Psoas muscle (tissue), 8 donors: ENCODE results near the gene EXD3. TPM values are rescaled to one million over a fixed set of nuclear protein-coding genes. Genes with fewer than 3 reads are reported as not detected.

ENCODE experiments used
- ATAC-seq, 4 donors: fragments of 200-7000 bp; cut with Tn5 transposase; one replicate each; pipeline ENCODE4 v1.9.1; 2020; ENCODE audit warnings: moderate library complexity in 3 of 4, mild to moderate bottlenecking in 2 of 4
- DNase-seq, 2 donors: peaks; one replicate each; pipeline ENCODE4 v3.0.0-alpha.2; 2020
- H3K27ac ChIP-seq: fragments of 200-600 bp; one replicate; pipeline ENCODE4 v1.8.0; 2022
- H3K27me3 ChIP-seq, 3 donors: fragments of 200-600 bp in 1 of 3; one replicate each; pipeline versions ENCODE4 v1.6.1 to v1.8.0; 2013 to 2022; ENCODE audit warnings: low read length in 2 of 3, mild to moderate bottlenecking in 2 of 3, moderate library complexity in 1 of 3; ENCODE audit not compliant: insufficient read depth in 3 of 3
- H3K36me3 ChIP-seq, 2 donors: fragments of 200-600 bp in 1 of 2; one replicate each; pipeline versions ENCODE4 v1.6.1 to v1.8.0; 2013 to 2022; ENCODE audit warnings: low read depth in 1 of 2, mild to moderate bottlenecking in 1 of 2, moderate library complexity in 1 of 2; ENCODE audit not compliant: insufficient read depth in 1 of 2
- H3K4me1 ChIP-seq: fragments of 200-600 bp; one replicate; pipeline ENCODE4 v1.8.0; 2022
- H3K4me3 ChIP-seq: fragments of 200-600 bp; one replicate; pipeline ENCODE4 v1.8.0; 2022; ENCODE audit warnings: mild to moderate bottlenecking
- H3K9me3 ChIP-seq: fragments of 200-600 bp; one replicate; pipeline ENCODE4 v1.8.0; 2022
- WGBS, 3 donors: extraction: QIAGEN DNeasy Blood & Tissue Kit; methylation state at CpG; one replicate each; pipeline versions ENCODE4 v1.1.6 to v1.1.7; 2013; 5-methylcytosine and 5-hydroxymethylcytosine counted together
- intact Hi-C, 2 donors: fragments of 100-400 bp; cut with DNase I; formaldehyde crosslinking; loops; one replicate each; pipeline versions ENCODE4 v1.11.0 to v1.14.2; 2022
- polyA plus RNA-seq, 3 donors: library from polyadenylated mRNA; stranded (reverse); fragments of 200-250 nt; gene quantifications; one replicate each; pipeline ENCODE4 v1.2.3, GENCODE V29; 2013
- total RNA-seq, 4 donors: library from RNA; stranded (reverse); fragmentation: NEBNext Ultra II Directional in 2 of 4; extraction: Animal tissue kit (Norgen Biotek cat#: 25700) in 2 of 4; gene quantifications; one replicate each; pipeline versions ENCODE4 v1.2.1 to v1.2.4, GENCODE V29; 2021 to 2023
- TF ChIP-seq, protein P1 (sequence below): fragments of 200-600 bp; IDR thresholded peaks from one replicate; pipeline ENCODE4 v1.8.0; 2022; ENCODE audit warnings: antibody characterized with exemption
- donor health status: healthy with polysubstance abuse.
- donor health status: DM: no; HTN: no; CAD: no; lungs with moderate emphysema.
- donor health status: Bipolar disorder and iron deficiency.
- donor health status: healthy.
- donor health status: DM: yes; HTN: yes; CAD: no.
- donor health status: DM: no; HTN: no; CAD: no.
- donor health status: DM: no; HTN: no; CAD: no.
- donor health status: DM: yes; HTN: yes; CAD: no.

Gene EXD3
- total and polyA plus RNA-seq, 7 donors: 5.7 to 11.2 (median 9.4) TPM

DNA sequence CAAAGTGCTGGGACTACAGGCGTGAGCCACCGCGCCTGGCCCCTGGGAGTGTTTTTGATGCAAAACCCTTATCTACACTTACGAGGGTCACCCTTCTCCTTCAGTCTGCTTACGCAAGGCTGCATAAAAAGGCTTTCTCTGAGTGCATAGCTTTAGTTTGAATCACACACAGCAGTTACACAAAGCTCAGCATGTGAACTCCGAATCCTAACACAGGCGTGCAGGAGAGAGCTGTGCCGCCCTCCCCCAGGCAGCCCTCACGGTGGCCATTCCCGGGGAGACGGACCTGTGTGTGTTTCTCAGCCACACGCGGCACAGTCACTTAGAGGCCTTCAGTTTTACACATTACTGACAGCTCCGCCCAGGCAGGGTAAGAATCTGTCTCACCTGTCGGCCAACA, 26.7 kb downstream of the EXD3 start:
- intact Hi-C loops: no loop called here
- Histone ChIP-seq H3K36me3 (no peaks in the 10 kb centered on the region), H3K27ac (no peak overlapping the region), H3K27me3 (no peaks in the 10 kb centered on the region), H3K4me1 (peaks cover under 1% of the 10 kb centered on the region), H3K4me3 (no peak overlapping the region), H3K9me3 (no peaks in the 10 kb centered on the region)
- no peak for ATAC-seq
- 89 to 94% (median 92%) methylated on average over 15 of the region's 15 CpGs for WGBS, 3 donors
- TF ChIP-seq, protein P1, sequence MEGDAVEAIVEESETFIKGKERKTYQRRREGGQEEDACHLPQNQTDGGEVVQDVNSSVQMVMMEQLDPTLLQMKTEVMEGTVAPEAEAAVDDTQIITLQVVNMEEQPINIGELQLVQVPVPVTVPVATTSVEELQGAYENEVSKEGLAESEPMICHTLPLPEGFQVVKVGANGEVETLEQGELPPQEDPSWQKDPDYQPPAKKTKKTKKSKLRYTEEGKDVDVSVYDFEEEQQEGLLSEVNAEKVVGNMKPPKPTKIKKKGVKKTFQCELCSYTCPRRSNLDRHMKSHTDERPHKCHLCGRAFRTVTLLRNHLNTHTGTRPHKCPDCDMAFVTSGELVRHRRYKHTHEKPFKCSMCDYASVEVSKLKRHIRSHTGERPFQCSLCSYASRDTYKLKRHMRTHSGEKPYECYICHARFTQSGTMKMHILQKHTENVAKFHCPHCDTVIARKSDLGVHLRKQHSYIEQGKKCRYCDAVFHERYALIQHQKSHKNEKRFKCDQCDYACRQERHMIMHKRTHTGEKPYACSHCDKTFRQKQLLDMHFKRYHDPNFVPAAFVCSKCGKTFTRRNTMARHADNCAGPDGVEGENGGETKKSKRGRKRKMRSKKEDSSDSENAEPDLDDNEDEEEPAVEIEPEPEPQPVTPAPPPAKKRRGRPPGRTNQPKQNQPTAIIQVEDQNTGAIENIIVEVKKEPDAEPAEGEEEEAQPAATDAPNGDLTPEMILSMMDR: no peak
- peak in 1 of 2 donors; percentile 29 for DNase-seq

DNA sequence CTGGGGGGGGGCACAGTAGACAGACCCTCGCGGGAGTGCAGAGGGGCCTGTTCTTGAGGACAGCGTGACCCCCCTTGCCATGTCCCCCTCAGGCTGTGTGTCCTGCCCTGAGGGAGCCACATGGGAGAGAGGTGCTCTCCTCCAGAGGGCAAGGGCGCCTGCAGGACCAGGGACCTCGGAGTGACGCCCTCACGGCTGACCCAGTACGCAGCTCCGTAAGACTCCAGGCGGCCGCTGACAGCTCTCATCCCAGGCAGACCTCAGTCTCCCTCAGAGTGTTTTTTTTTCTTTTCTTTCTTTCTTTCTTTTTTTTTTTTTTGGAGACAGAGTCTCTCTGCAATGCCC, 27.3 kb downstream of the EXD3 start:
- DNase-seq (peak in 1 of 2 donors; percentile 39), ATAC-seq (no peak)
- peaks cover 6% of the 10 kb centered on the region for H3K4me1 ChIP-seq
- no peaks in the 10 kb centered on the region for H3K27me3 ChIP-seq
- 80 to 91% (median 82%) methylated on average over 10 to 11 of the region's 11 CpGs for WGBS, 3 donors
- TF ChIP-seq, protein P1: no peak
- intact Hi-C loops: no loop called here
- H3K27ac ChIP-seq: no peak overlapping the region
- no peaks in the 10 kb centered on the region for H3K9me3 ChIP-seq
- no peaks in the 10 kb centered on the region for H3K36me3 ChIP-seq
- H3K4me3 ChIP-seq: no peak overlapping the region

DNA sequence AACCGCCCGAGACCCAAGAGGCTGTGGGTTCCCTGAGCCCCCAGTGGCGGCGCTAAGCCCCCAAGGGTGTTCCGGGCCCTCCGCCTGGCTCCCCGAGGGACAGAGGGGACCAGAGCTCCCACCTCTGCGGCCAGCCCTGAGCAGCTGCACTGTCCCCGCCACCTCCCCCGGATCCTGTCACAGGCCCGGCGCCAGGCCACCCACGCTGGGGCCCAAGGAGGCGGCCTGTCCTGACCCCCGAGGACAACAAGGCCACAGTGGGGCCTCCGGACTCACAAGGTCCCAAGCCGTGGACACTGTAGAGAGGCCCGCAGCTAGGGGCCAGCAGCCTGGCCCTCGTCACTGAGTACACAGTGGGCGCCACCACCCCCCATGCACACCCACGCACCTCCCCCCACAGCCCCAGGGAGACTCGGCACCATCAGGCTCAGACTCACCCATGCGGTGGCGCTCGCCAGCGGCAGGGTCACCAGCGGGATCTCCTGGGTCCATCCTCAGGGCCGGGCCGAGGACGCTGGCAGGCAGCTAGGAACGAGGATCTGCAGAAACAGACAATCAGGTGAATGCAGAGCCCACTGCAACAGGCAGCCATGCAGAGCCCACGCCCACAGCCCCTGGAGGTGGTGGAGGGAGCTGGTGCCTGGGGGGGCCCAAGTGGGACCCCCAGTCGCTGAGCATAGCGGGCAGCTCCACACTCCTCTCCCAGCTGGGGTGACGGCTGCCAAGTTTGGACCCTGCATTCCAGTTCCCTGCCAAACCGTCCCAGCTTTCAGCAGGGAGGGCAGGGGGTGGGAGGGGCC, 27.9 kb downstream of the EXD3 start:
- ATAC-seq (no peak), DNase-seq (no peak)
- intact Hi-C loops: no loop called here
- Histone ChIP-seq H3K36me3 (no peaks in the 10 kb centered on the region), H3K4me1 (peaks cover 7% of the 10 kb centered on the region), H3K4me3 (no peak overlapping the region), H3K27ac (no peak overlapping the region), H3K27me3 (no peaks in the 10 kb centered on the region), H3K9me3 (no peaks in the 10 kb centered on the region)
- TF ChIP-seq, protein P1: no peak
- WGBS, 3 donors: 80 to 85% (median 82%) methylated on average over 31 to 36 of the region's 36 CpGs

DNA sequence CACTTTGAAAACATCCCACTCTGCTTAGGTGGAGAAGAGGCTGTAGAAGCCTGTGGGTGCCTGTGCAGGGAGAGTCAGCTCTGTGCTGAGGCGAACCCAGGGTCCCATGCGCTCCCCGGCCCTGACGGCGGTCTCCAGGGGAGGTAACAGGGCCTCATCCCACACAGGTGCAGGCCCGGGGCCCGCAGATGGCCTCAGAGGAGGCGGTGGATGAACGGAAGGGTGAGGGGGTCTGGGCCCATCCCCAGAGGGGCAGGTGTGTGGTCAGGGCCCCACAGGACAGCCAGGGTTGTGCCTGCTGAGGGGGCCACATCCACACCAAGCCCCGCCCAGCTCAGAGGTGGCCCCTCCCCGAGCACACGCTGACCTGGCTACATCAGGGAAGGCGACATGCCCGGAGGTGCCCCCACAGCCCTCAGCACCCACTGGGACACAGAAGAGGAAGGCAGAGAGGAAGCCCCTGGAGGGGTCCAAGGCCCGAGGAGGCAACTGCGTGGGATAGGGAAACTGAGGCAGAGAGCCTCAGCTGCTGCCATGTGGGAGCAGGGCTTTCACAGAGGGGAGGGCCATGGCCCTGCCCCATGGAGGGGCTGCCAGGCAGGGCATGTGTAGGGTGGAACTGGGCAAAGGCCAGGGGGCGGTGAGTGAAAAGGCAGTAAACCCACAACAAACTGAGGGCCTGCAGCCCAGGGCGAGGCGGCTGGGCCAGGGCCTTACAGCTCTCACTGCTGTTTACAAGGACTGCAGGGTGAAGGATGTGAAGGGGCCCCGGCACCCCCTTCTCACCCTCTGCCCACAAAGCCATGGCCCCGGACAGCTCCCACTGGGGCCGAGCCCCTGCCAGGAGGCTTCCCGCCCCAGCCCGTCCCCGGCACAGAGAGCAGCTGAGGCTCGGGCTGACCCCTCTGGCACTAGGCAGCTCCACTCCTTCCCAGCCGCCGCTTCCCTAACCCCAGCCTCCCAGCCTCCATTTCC, 29.5 kb downstream of the EXD3 start:
- H3K27ac ChIP-seq: no peak overlapping the region
- H3K4me3 ChIP-seq: no peak overlapping the region
- DNase-seq (no peak), ATAC-seq (no peak)
- 92 to 97% (median 96%) methylated on average over 27 to 28 of the region's 28 CpGs for WGBS, 3 donors
- H3K9me3 ChIP-seq: no peaks in the 10 kb centered on the region
- H3K27me3 ChIP-seq: no peaks in the 10 kb centered on the region
- peaks cover 7% of the 10 kb centered on the region for H3K4me1 ChIP-seq
- intact Hi-C loops: no loop called here
- H3K36me3 ChIP-seq: no peaks in the 10 kb centered on the region
- TF ChIP-seq, protein P1: no peak
